Activated CD4-positive, alpha-beta memory T cell treated with anti-CD3 and anti-CD28 coated beads, Interleukin-2, amount 10 ng/mL, durations not matched to agents 7 days and 5 days (primary cell): ENCODE results near the gene CFAP20DC. TPM values are rescaled to one million over a fixed set of nuclear protein-coding genes. Genes with fewer than 3 reads are reported as not detected.
"Not testable (repeated sequence)": the region's sequence is repeated elsewhere in the genome, so short reads cannot be mapped to it uniquely, and the experiment has no call there.

Experiments used
- CTCF ChIA-PET: fragments of 350-600 bp; sonication (Branson Sonifier 250); formaldehyde crosslinking; loops from one replicate; lab custom pipeline; 2021; ENCODE audit warnings: antibody characterized with exemption, inconsistent platforms; lab: Charles Lee
- POLR2A ChIA-PET: fragments of 350-600 bp; sonication (Branson Sonifier 250); formaldehyde crosslinking; loops from one replicate; lab custom pipeline; 2021; ENCODE audit warnings: antibody characterized with exemption; lab: Charles Lee
- DNase-seq: peaks from one replicate; pipeline ENCODE4 v3.0.0-alpha.2; 2020
- H3K27ac Mint-ChIP-seq: one replicate; pipeline ENCODE4 v1.8.0; 2021; ENCODE audit warnings: mild to moderate bottlenecking, mixed read lengths
- H3K27me3 Mint-ChIP-seq: one replicate; pipeline ENCODE4 v1.8.0; 2021; ENCODE audit warnings: mixed read lengths
- H3K36me3 Mint-ChIP-seq: one replicate; pipeline ENCODE4 v1.8.0; 2021; ENCODE audit warnings: low read depth, mixed read lengths
- H3K4me1 Mint-ChIP-seq: one replicate; pipeline ENCODE4 v1.8.0; 2021; ENCODE audit warnings: mixed read lengths
- H3K4me3 Mint-ChIP-seq: one replicate; pipeline ENCODE4 v1.8.0; 2021; ENCODE audit warnings: mild to moderate bottlenecking, mixed read lengths
- H3K9me3 Mint-ChIP-seq: one replicate; pipeline ENCODE4 v1.8.0; 2021; ENCODE audit warnings: mixed read lengths
- total RNA-seq, 2 experiments: library from RNA; stranded (reverse); gene quantifications; one replicate each; pipeline ENCODE4 v1.2.3, GENCODE V29; 2021

The CFAP20DC gene
- total RNA-seq, 2 experiments from 2014 or later: 1.4 to 2.2 TPM

GRCh38 chr3:59064728-59065127 lies 14.9 kb upstream of the CFAP20DC start:
- ChIA-PET CTCF (no interaction called here), POLR2A (no interaction called here)
- Mint-ChIP-seq H3K27ac (no peak overlapping the region), H3K4me1 (no peaks in the 10 kb centered on the region), H3K36me3 (no peaks in the 10 kb centered on the region), H3K27me3 (peaks cover 29% of the 10 kb centered on the region), H3K9me3 (no peaks in the 10 kb centered on the region), H3K4me3 (no peak overlapping the region)
- no peak for DNase-seq

GRCh38 chr3:59064276-59064675 lies 14.5 kb upstream of the CFAP20DC start:
- DNase-seq: no peak
- CTCF ChIA-PET: no interaction called here
- Mint-ChIP-seq H3K27me3 (peaks cover 33% of the 10 kb centered on the region), H3K27ac (no peak overlapping the region), H3K4me3 (no peak overlapping the region), H3K4me1 (no peaks in the 10 kb centered on the region), H3K36me3 (no peaks in the 10 kb centered on the region), H3K9me3 (no peaks in the 10 kb centered on the region)
- POLR2A ChIA-PET: no interaction called here

GRCh38 chr3:59056706-59057105 lies 6.9 kb upstream of the CFAP20DC start:
- no peaks in the 10 kb centered on the region for H3K9me3 Mint-ChIP-seq
- H3K27me3 Mint-ChIP-seq: peaks cover 25% of the 10 kb centered on the region
- ChIA-PET POLR2A (no interaction called here), CTCF (interaction anchor here (1.0 to 1.2 kb wide), 2 partner anchors 62 to 488 kb away, joined by 3 read pairs; no protein-coding TSS in a partner anchor)
- H3K27ac Mint-ChIP-seq: no peak overlapping the region
- no peaks in the 10 kb centered on the region for H3K4me1 Mint-ChIP-seq
- H3K36me3 Mint-ChIP-seq: no peaks in the 10 kb centered on the region
- DNase-seq: no peak
- H3K4me3 Mint-ChIP-seq: no peak overlapping the region

GRCh38 chr3:59052803-59053411 lies 3.1 kb upstream of the CFAP20DC start:
- peaks cover 14% of the 10 kb centered on the region for H3K4me1 Mint-ChIP-seq
- CTCF ChIA-PET: interaction anchor here (0.8 to 2.6 kb wide), 20 partner anchors 9 to 415 kb away, joined by 3 to 25 read pairs (median 4); no protein-coding TSS in a partner anchor
- H3K36me3 Mint-ChIP-seq: no peaks in the 10 kb centered on the region
- no peak overlapping the region for H3K27ac Mint-ChIP-seq
- H3K27me3 Mint-ChIP-seq: peaks cover 7% of the 10 kb centered on the region
- POLR2A ChIA-PET: no interaction called here
- no peak overlapping the region for H3K4me3 Mint-ChIP-seq
- no peaks in the 10 kb centered on the region for H3K9me3 Mint-ChIP-seq
- DNase-seq: no peak

GRCh38 chr3:59050811-59051414 lies 1.1 kb upstream of the CFAP20DC start:
- H3K36me3 Mint-ChIP-seq, H3K4me3 Mint-ChIP-seq, POLR2A ChIA-PET, H3K27me3 Mint-ChIP-seq, H3K9me3 Mint-ChIP-seq, DNase-seq, H3K27ac Mint-ChIP-seq: not testable (repeated sequence)
- peaks cover 14% of the 10 kb centered on the region for H3K4me1 Mint-ChIP-seq
- CTCF ChIA-PET: interaction anchor here (1.4 kb wide), 1 partner anchor 183 kb away, joined by 3 read pairs; no protein-coding TSS in a partner anchor

- no peak for DNase-seq
- CTCF ChIA-PET: no interaction called here
- Mint-ChIP-seq H3K36me3 (no peaks in the 10 kb centered on the region), H3K4me1 (peaks cover 14% of the 10 kb centered on the region), H3K27ac (no peak overlapping the region), H3K4me3 (no peak overlapping the region), H3K9me3 (no peaks in the 10 kb centered on the region), H3K27me3 (no peaks in the 10 kb centered on the region)
- POLR2A ChIA-PET: no interaction called here
These were observed 3.0 kb downstream of the CFAP20DC start for GRCh38 chr3:59046839-59047238.

GRCh38 chr3:59043391-59043790 lies 6.4 kb downstream of the CFAP20DC start:
- H3K36me3 Mint-ChIP-seq: no peaks in the 10 kb centered on the region
- no peaks in the 10 kb centered on the region for H3K9me3 Mint-ChIP-seq
- POLR2A ChIA-PET: no interaction called here
- no peaks in the 10 kb centered on the region for H3K4me1 Mint-ChIP-seq
- H3K4me3 Mint-ChIP-seq: no peak overlapping the region
- no peaks in the 10 kb centered on the region for H3K27me3 Mint-ChIP-seq
- no peak for DNase-seq
- CTCF ChIA-PET: interaction anchor here (2.0 kb wide), 1 partner anchor 10 kb away, joined by 7 read pairs; no protein-coding TSS in a partner anchor
- H3K27ac Mint-ChIP-seq: no peak overlapping the region

GRCh38 chr3:59040902-59041301 lies 8.9 kb downstream of the CFAP20DC start:
- CTCF ChIA-PET: interaction anchor here (2.7 kb wide), 1 partner anchor 12 kb away, joined by 11 read pairs; no protein-coding TSS in a partner anchor
- Mint-ChIP-seq H3K9me3 (no peaks in the 10 kb centered on the region), H3K4me1 (no peaks in the 10 kb centered on the region), H3K27me3 (peaks cover 3% of the 10 kb centered on the region), H3K27ac (no peak overlapping the region), H3K4me3 (no peak overlapping the region), H3K36me3 (no peaks in the 10 kb centered on the region)
- POLR2A ChIA-PET: no interaction called here
- no peak for DNase-seq

- no peak overlapping the region for H3K27ac Mint-ChIP-seq
- no peak for DNase-seq
- no peak overlapping the region for H3K4me3 Mint-ChIP-seq
- ChIA-PET CTCF (no interaction called here), POLR2A (no interaction called here)
- no peaks in the 10 kb centered on the region for H3K4me1 Mint-ChIP-seq
- H3K27me3 Mint-ChIP-seq: no peaks in the 10 kb centered on the region
- no peaks in the 10 kb centered on the region for H3K36me3 Mint-ChIP-seq
- no peaks in the 10 kb centered on the region for H3K9me3 Mint-ChIP-seq
These were observed 22.2 kb downstream of the CFAP20DC start for GRCh38 chr3:59027607-59028006.

- Mint-ChIP-seq H3K27me3 (no peaks in the 10 kb centered on the region), H3K4me1 (no peaks in the 10 kb centered on the region), H3K9me3 (no peaks in the 10 kb centered on the region), H3K36me3 (no peaks in the 10 kb centered on the region), H3K4me3 (no peak overlapping the region), H3K27ac (no peak overlapping the region)
- DNase-seq: no peak
- CTCF ChIA-PET: no interaction called here
- POLR2A ChIA-PET: no interaction called here
These were observed 26.2 kb downstream of the CFAP20DC start for GRCh38 chr3:59023612-59024011.

- POLR2A ChIA-PET: no interaction called here
- H3K4me3 Mint-ChIP-seq: no peak overlapping the region
- CTCF ChIA-PET: no interaction called here
- no peaks in the 10 kb centered on the region for H3K36me3 Mint-ChIP-seq
- H3K27ac Mint-ChIP-seq: no peak overlapping the region
- peaks cover 5% of the 10 kb centered on the region for H3K27me3 Mint-ChIP-seq
- no peaks in the 10 kb centered on the region for H3K4me1 Mint-ChIP-seq
- no peaks in the 10 kb centered on the region for H3K9me3 Mint-ChIP-seq
- no peak for DNase-seq
These were observed 32.2 kb downstream of the CFAP20DC start for GRCh38 chr3:59017617-59017984.

GRCh38 chr3:59016930-59017616 lies 32.8 kb downstream of the CFAP20DC start:
- POLR2A ChIA-PET: no interaction called here

GRCh38 chr3:59013611-59014010 lies 36.2 kb downstream of the CFAP20DC start:
- no peaks in the 10 kb centered on the region for H3K4me1 Mint-ChIP-seq
- no peak for DNase-seq
- ChIA-PET CTCF (interaction anchor here (1.1 kb wide), 1 partner anchor 36 kb away, joined by 3 read pairs; no protein-coding TSS in a partner anchor), POLR2A (no interaction called here)
- H3K36me3 Mint-ChIP-seq: no peaks in the 10 kb centered on the region
- peaks cover 5% of the 10 kb centered on the region for H3K27me3 Mint-ChIP-seq
- no peaks in the 10 kb centered on the region for H3K9me3 Mint-ChIP-seq
- H3K4me3 Mint-ChIP-seq: no peak overlapping the region
- no peak overlapping the region for H3K27ac Mint-ChIP-seq

More at GRCh38 chr3:59016930-59017616, 32.8 kb downstream of the CFAP20DC start:
- Mint-ChIP-seq H3K27me3 (peaks cover 5% of the 10 kb centered on the region), H3K4me1 (no peaks in the 10 kb centered on the region), H3K4me3 (no peak overlapping the region), H3K9me3 (no peaks in the 10 kb centered on the region), H3K36me3 (no peaks in the 10 kb centered on the region), H3K27ac (no peak overlapping the region)
- no peak for DNase-seq
- CTCF ChIA-PET: no interaction called here
